Right cardiac atrium (tissue), 5 donors: ENCODE data around the gene PIR. TPM values are rescaled to one million over a fixed set of nuclear protein-coding genes. Genes with fewer than 3 reads are reported as not detected.

Experiments used
- ATAC-seq, 2 donors: fragments of 200-7000 bp; cut with Tn5 transposase; one replicate each; pipeline versions ENCODE4 v1.8.0 to v1.9.1; 2020; ENCODE audit warnings: moderate library complexity in 2 of 2, mild to moderate bottlenecking in 1 of 2
- DNase-seq, 3 donors: peaks; one replicate each; pipeline ENCODE4 v3.0.0-alpha.2; 2020
- H3K27ac ChIP-seq: one replicate; pipeline ENCODE4 v1.5.1; 2013; ENCODE audit warnings: mild to moderate bottlenecking, low read length, control low read depth, moderate library complexity
- H3K27me3 ChIP-seq: one replicate; pipeline ENCODE4 v1.6.1; 2013; ENCODE audit not compliant: control insufficient read depth, insufficient read depth
- H3K4me1 ChIP-seq: one replicate; pipeline ENCODE4 v1.6.1; 2013; ENCODE audit warnings: low read length; ENCODE audit not compliant: control insufficient read depth, insufficient read depth
- H3K4me3 ChIP-seq: one replicate; pipeline ENCODE4 v1.5.1; 2013; ENCODE audit warnings: low read length, control low read depth
- H3K9me3 ChIP-seq: one replicate; pipeline ENCODE4 v1.6.1; 2013; ENCODE audit warnings: low read length; ENCODE audit not compliant: control insufficient read depth
- WGBS: extraction: QIAGEN DNeasy Blood & Tissue Kit; methylation state at CpG from one replicate; pipeline ENCODE4 v1.1.7; 2013; 5-methylcytosine and 5-hydroxymethylcytosine counted together
- intact Hi-C, 4 donors: fragments of 100-400 bp; cut with DNase I; formaldehyde crosslinking; loops; one replicate each; pipeline versions ENCODE4 v1.11.0 to v1.14.0; 2022 to 2023
- long read RNA-seq, 4 donors: library from polyadenylated mRNA; unstranded; transcript quantifications; one replicate each; pipeline ENCODE4 v2.0.0, GENCODE V29; 2020 to 2021
- polyA plus RNA-seq: library from polyadenylated mRNA; stranded (reverse); fragments of 200-250 nt; gene quantifications from one replicate; pipeline ENCODE4 v1.2.3, GENCODE V29; 2013
- total RNA-seq, 4 donors: library from RNA; stranded (reverse); fragmentation: NEBNext Ultra II Directional; extraction: Animal tissue kit (Norgen Biotek cat#: 25700); gene quantifications; one replicate each; pipeline ENCODE4 v1.2.1, GENCODE V29; 2021
- donor health status: healthy with polysubstance abuse.
- donor health status: DM: no; HTN: yes; CAD: no.
- donor health status: DM: no; HTN: no; CAD: no.
- donor health status: DM: no; HTN: yes; CAD: no; lungs with severe emphysema.
- donor health status: DM: yes; HTN: yes; CAD: no.

PIR gene
- 10 to 100 TPM; 13.4 to 18.7 (median 14.7) TPM for total RNA-seq
- polyA plus RNA-seq, result 15.9 TPM
- long read RNA-seq, donor 1, transcript PIR-201 (10 exons, 1,282 nt), result major isoform, 13 of 21 reads
- long read RNA-seq, donor 1, partial matches to known transcripts, result 3 of 21 reads
- long read RNA-seq, donor 1, other reads (novel, unspliced or antisense), result 5 of 21 reads
- long read RNA-seq, donor 2, transcript PIR-201 (10 exons, 1,282 nt), result major isoform, 9 of 13 reads
- long read RNA-seq, donor 2, partial matches to known transcripts, result 0 of 13 reads
- long read RNA-seq, donor 2, other reads (novel, unspliced or antisense), result 3 of 13 reads
- long read RNA-seq, donor 3, transcript PIR-201 (10 exons, 1,282 nt), result major isoform, 20 of 31 reads
- long read RNA-seq, donor 3, partial matches to known transcripts, result 2 of 31 reads
- long read RNA-seq, donor 3, other reads (novel, unspliced or antisense), result 8 of 31 reads
- long read RNA-seq, donor 4, transcript PIR-201 (10 exons, 1,282 nt), result major isoform, 8 of 11 reads
- long read RNA-seq, donor 4, partial matches to known transcripts, result 1 of 11 reads
- long read RNA-seq, donor 4, other reads (novel, unspliced or antisense), result 2 of 11 reads

- 4% methylated on average over 47 of the region's 47 CpGs for WGBS
- Histone ChIP-seq H3K27ac (peak within 1 kb of the TSS; percentile 87), H3K9me3 (no peaks in the 10 kb centered on the region), H3K27me3 (no peaks in the 10 kb centered on the region), H3K4me3 (peak within 1 kb of the TSS; percentile 76), H3K4me1 (no peaks in the 10 kb centered on the region)
- peak; percentile 99 to 100 for ATAC-seq
- DNase-seq, result peak; percentile 90 to 95 (median 94)
- intact Hi-C loops, result loop anchor here in 2 of 4 donors (10.0 kb wide), 1 partner anchor 71 kb away; no protein-coding TSS in a partner anchor
These were observed at the start of gene PIR for GRCh38 chrX:15493118-15493962. Gene PIR (minus strand): TSS chrX:15493333. CDS start chrX:15491257, 2,076 bp downstream.

GRCh38 chrX:15530318-15530717 is 37.2 kb upstream of the PIR start:
- Histone ChIP-seq H3K27ac (no peak overlapping the region), H3K4me1 (no peaks in the 10 kb centered on the region), H3K9me3 (no peaks in the 10 kb centered on the region), H3K27me3 (no peaks in the 10 kb centered on the region), H3K4me3 (no peak overlapping the region)
- DNase-seq (no peak), ATAC-seq (no peak)
- intact Hi-C loops, result no loop called here
- WGBS, result 90% methylated on average over 6 of the region's 6 CpGs

GRCh38 chrX:15529165-15529564 is 36.0 kb upstream of the PIR start:
- Histone ChIP-seq H3K4me1 (no peaks in the 10 kb centered on the region), H3K27me3 (no peaks in the 10 kb centered on the region), H3K4me3 (no peak overlapping the region), H3K9me3 (no peaks in the 10 kb centered on the region), H3K27ac (no peak overlapping the region)
- DNase-seq (no peak), ATAC-seq (no peak)
- intact Hi-C loops, result no loop called here

DNA sequence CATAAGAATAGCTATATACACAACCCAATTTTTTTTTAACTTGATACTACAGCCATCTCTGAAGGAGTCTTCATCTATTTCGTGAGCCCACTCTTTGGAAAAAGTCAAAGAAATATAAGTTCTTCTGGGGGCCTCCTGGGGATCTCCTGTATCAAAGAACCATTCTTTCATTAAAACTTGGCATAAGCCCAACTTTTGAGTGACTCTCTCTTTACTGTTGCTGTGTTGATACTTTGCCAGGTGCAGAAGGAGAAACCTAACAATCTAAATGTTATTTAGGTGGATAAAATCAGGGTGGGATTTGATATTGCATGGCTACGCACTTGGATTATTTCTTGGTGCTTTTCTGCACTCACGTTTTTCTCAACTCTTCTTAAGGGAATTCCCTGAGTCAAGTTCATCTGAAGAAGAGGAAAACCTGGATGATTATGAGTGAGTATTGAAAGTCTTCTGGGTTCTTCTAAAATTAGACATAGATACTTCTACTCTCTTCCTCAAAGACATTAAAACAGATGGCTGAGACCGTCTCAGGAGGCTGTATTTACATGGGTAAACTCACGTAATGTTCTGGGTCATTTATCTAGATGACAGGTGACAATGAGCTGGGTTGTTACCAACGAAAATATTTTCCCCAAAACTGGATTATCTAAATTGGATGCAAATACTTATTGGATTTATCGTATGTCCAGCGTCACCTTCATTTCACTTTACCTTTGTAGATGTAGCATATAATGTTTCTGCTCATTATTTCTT is 32.7 kb upstream of the PIR start:
- no peak overlapping the region for H3K27ac ChIP-seq
- no peak overlapping the region for H3K4me3 ChIP-seq
- intact Hi-C loops, result no loop called here
- DNase-seq, result no peak
- H3K9me3 ChIP-seq, result no peaks in the 10 kb centered on the region
- H3K27me3 ChIP-seq, result no peaks in the 10 kb centered on the region
- no peak for ATAC-seq
- no peaks in the 10 kb centered on the region for H3K4me1 ChIP-seq
- 71% methylated on average over 8 of the region's 8 CpGs for WGBS

DNA sequence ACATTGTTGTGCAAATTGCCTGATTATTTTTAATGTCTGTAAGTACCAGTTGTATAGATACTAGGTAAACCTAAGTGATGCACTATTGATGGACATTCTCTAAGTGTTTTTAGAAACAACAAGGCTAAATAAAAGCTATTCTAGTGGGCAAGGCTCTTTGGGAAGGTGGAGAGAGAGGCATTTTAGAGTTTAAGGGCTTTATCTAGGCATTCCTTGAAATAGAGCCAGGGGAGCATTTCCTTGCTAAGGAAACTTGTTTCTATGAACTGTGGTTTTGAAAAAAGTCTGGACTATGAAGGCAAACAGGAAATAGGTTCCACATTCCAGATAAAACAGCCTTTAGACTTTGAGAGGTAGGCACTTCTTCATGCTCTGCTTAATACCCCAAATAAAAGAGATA is 31.3 kb upstream of the PIR start:
- Histone ChIP-seq H3K9me3 (no peaks in the 10 kb centered on the region), H3K27me3 (no peaks in the 10 kb centered on the region), H3K4me1 (no peaks in the 10 kb centered on the region), H3K27ac (no peak overlapping the region), H3K4me3 (no peak overlapping the region)
- peak; percentile 29 to 71 for ATAC-seq
- DNase-seq, result no peak
- intact Hi-C loops, result no loop called here

- no peaks in the 10 kb centered on the region for H3K4me1 ChIP-seq
- no peak overlapping the region for H3K4me3 ChIP-seq
- intact Hi-C loops, result no loop called here
- no peak for DNase-seq
- H3K9me3 ChIP-seq, result no peaks in the 10 kb centered on the region
- no peak for ATAC-seq
- H3K27ac ChIP-seq, result no peak overlapping the region
- no peaks in the 10 kb centered on the region for H3K27me3 ChIP-seq
These were observed 30.0 kb upstream of the PIR start for GRCh38 chrX:15523088-15523487.

DNA sequence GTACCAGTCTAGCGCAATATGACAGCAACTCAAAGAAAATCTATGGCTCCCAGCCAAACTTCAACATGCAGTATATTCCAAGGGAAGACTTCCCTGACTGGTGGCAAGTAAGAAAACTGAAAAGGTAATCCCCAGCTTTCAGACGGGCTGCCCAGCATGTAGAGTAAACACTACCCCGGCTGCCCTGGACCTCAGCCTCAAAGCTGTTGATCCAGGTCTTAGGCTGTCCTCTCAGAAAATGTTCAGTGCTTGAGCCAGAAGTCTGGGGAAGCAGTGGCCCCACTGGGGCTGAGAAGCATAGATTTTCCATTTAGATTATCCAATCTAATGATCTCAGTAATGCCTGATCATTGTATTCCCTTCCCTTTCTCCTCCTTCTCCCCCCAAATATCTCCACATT is 29.3 kb upstream of the PIR start:
- no peaks in the 10 kb centered on the region for H3K27me3 ChIP-seq
- ATAC-seq (no peak), DNase-seq (no peak)
- no peaks in the 10 kb centered on the region for H3K4me1 ChIP-seq
- intact Hi-C loops, result no loop called here
- H3K9me3 ChIP-seq, result no peaks in the 10 kb centered on the region
- no peak overlapping the region for H3K4me3 ChIP-seq
- WGBS, result 99% methylated on average over 3 of the region's 3 CpGs
- H3K27ac ChIP-seq, result no peak overlapping the region

GRCh38 chrX:15515931-15516330 is 22.8 kb upstream of the PIR start:
- Histone ChIP-seq H3K27me3 (no peaks in the 10 kb centered on the region), H3K9me3 (no peaks in the 10 kb centered on the region), H3K27ac (no peak overlapping the region), H3K4me1 (no peaks in the 10 kb centered on the region), H3K4me3 (no peak overlapping the region)
- 29% methylated on average over 6 of the region's 6 CpGs for WGBS
- DNase-seq (peak in 1 of 3 donors; percentile 21), ATAC-seq (peak; percentile 60 to 83)
- intact Hi-C loops, result no loop called here

DNA sequence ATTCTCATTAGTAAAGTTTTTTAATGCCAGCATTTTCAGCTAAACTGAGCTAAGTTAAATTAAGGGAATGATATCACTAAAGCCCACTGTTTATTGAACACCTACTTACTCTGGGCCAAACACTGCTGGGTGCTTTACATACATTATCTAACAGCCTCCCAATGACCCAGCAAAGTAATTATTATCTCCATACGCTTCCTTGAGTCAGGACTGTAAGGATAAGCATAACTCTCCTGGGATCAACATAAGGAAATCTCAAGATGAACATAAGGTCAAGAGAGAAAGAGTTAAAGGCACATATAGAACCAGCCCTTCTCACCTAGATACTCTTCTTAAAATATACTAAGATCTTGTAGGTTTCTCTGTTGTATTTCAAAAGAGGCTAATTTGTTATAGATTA is 21.1 kb upstream of the PIR start:
- ATAC-seq, result no peak
- H3K4me1 ChIP-seq, result no peaks in the 10 kb centered on the region
- 94% methylated on average over 1 of the region's 1 CpG for WGBS
- H3K4me3 ChIP-seq, result no peak overlapping the region
- DNase-seq, result no peak
- intact Hi-C loops, result no loop called here
- H3K9me3 ChIP-seq, result no peaks in the 10 kb centered on the region
- H3K27me3 ChIP-seq, result no peaks in the 10 kb centered on the region
- H3K27ac ChIP-seq, result no peak overlapping the region

- H3K4me3 ChIP-seq, result no peak overlapping the region
- H3K9me3 ChIP-seq, result no peaks in the 10 kb centered on the region
- WGBS, result 91% methylated on average over 4 of the region's 4 CpGs
- DNase-seq (no peak), ATAC-seq (no peak)
- H3K27ac ChIP-seq, result no peak overlapping the region
- intact Hi-C loops, result no loop called here
- no peaks in the 10 kb centered on the region for H3K27me3 ChIP-seq
- no peaks in the 10 kb centered on the region for H3K4me1 ChIP-seq
These were observed 19.4 kb upstream of the PIR start for GRCh38 chrX:15512401-15512965.
